ENCODE results near the gene CALHM2.

Gene CALHM2

GRCh38 chr10:103452506-103453230 lies 498 bp upstream of the CALHM2 start:
- Histone ChIP-seq H4K12ac (ENCODE audit: low read depth, low read length) (no peak overlapping the region), H3K27ac (ENCODE audit: low read depth, low read length) (no peak overlapping the region), H3K36me3 (ENCODE audit: control insufficient read depth in 1 of 2, insufficient read depth in 2 of 2, low read length in 2 of 2) (peaks cover 2 to 9% of the 10 kb centered on the region in 2 experiments), H3K4ac (ENCODE audit: low read depth, low read length) (no peak overlapping the region), H2AFZ (ENCODE audit: insufficient read depth, low read length, poor library complexity) (no peak overlapping the region), H3K79me1 (ENCODE audit: low read length) (peaks cover 5% of the 10 kb centered on the region), H3K23ac (ENCODE audit: low read length) (no peak overlapping the region), H3K18ac (ENCODE audit: low read length) (no peak overlapping the region), H2BK5ac (ENCODE audit: low read depth, low read length, poor library complexity) (no peak overlapping the region), H2BK120ac (ENCODE audit: insufficient read depth, low read length, poor library complexity) (no peak overlapping the region), H3K9ac (ENCODE audit: low read length) (no peak overlapping the region), H3K4me2 (ENCODE audit: low read length) (peak overlapping the region; percentile 67), H4K91ac (ENCODE audit: low read depth, low read length) (peak overlapping the region; percentile 12), H3K4me1 (ENCODE audit: control insufficient read depth in 1 of 2, insufficient read depth in 2 of 2, low read length in 2 of 2) (peaks cover 10 to 11% of the 10 kb centered on the region in 2 experiments), H3K4me3 (ENCODE audit: low read depth, low read length) (peak overlapping the region; percentile 59), H3K14ac (ENCODE audit: low read length) (no peak overlapping the region), H3K79me2 (ENCODE audit: control insufficient read depth, insufficient read depth, low read length, poor library complexity) (no peaks in the 10 kb centered on the region), H2AK5ac (ENCODE audit: low read length) (no peak overlapping the region), H4K8ac (ENCODE audit: low read depth, low read length) (peak overlapping the region; percentile 25), H3K9me3 (ENCODE audit: insufficient read depth, low read depth, low read length) (no peaks in the 10 kb centered on the region), H3K27me3 (ENCODE audit: insufficient read depth, low read length) (no peaks in the 10 kb centered on the region), H2BK12ac (ENCODE audit: low read length) (no peak overlapping the region)
- peak; percentile 95 to 97 for DNase-seq
- no CpG with 5 or more reads among the region's 27 CpGs for WGBS (ENCODE audit: extremely low coverage, insufficient coverage, insufficient read length)

GRCh38 chr10:103451091-103451813 lies 918 bp downstream of the CALHM2 start:
- Histone ChIP-seq H3K9ac (ENCODE audit: low read length) (no peak overlapping the region), H3K23ac (ENCODE audit: low read length) (no peak overlapping the region), H3K79me2 (ENCODE audit: control insufficient read depth, insufficient read depth, low read length, poor library complexity) (no peaks in the 10 kb centered on the region), H3K4ac (ENCODE audit: low read depth, low read length) (no peak overlapping the region), H2BK5ac (ENCODE audit: low read depth, low read length, poor library complexity) (no peak overlapping the region), H3K79me1 (ENCODE audit: low read length) (peaks cover 5% of the 10 kb centered on the region), H3K36me3 (ENCODE audit: control insufficient read depth in 1 of 2, insufficient read depth in 2 of 2, low read length in 2 of 2) (peaks cover 13 to 23% of the 10 kb centered on the region in 2 experiments), H2BK120ac (ENCODE audit: insufficient read depth, low read length, poor library complexity) (no peak overlapping the region), H3K18ac (ENCODE audit: low read length) (no peak overlapping the region), H3K4me2 (ENCODE audit: low read length) (no peak overlapping the region), H2AK5ac (ENCODE audit: low read length) (no peak overlapping the region), H3K4me1 (ENCODE audit: control insufficient read depth in 1 of 2, insufficient read depth in 2 of 2, low read length in 2 of 2) (peaks cover 10 to 11% of the 10 kb centered on the region in 2 experiments), H3K14ac (ENCODE audit: low read length) (no peak overlapping the region), H2AFZ (ENCODE audit: insufficient read depth, low read length, poor library complexity) (no peak overlapping the region), H4K8ac (ENCODE audit: low read depth, low read length) (no peak overlapping the region), H4K91ac (ENCODE audit: low read depth, low read length) (peak overlapping the region; percentile 36), H3K9me3 (ENCODE audit: insufficient read depth, low read depth, low read length) (no peaks in the 10 kb centered on the region), H2BK12ac (ENCODE audit: low read length) (no peak overlapping the region), H3K27ac (ENCODE audit: low read depth, low read length) (no peak overlapping the region), H3K27me3 (ENCODE audit: insufficient read depth, low read length) (no peaks in the 10 kb centered on the region), H3K4me3 (ENCODE audit: low read depth, low read length) (no peak overlapping the region), H4K12ac (ENCODE audit: low read depth, low read length) (no peak overlapping the region)
- peak; percentile 68 to 73 for DNase-seq
- no CpG with 5 or more reads among the region's 14 CpGs for WGBS (ENCODE audit: extremely low coverage, insufficient coverage, insufficient read length)

GRCh38 chr10:103450201-103450695 lies 1.9 kb downstream of the CALHM2 start:
- Histone ChIP-seq H2AK5ac (ENCODE audit: low read length) (no peak overlapping the region), H3K9ac (ENCODE audit: low read length) (no peak overlapping the region), H3K4me1 (ENCODE audit: control insufficient read depth in 1 of 2, insufficient read depth in 2 of 2, low read length in 2 of 2) (peaks cover 10 to 11% of the 10 kb centered on the region in 2 experiments), H3K4me2 (ENCODE audit: low read length) (no peak overlapping the region), H4K12ac (ENCODE audit: low read depth, low read length) (no peak overlapping the region), H3K9me3 (ENCODE audit: insufficient read depth, low read depth, low read length) (peaks cover under 1% of the 10 kb centered on the region), H2BK12ac (ENCODE audit: low read length) (no peak overlapping the region), H3K79me2 (ENCODE audit: control insufficient read depth, insufficient read depth, low read length, poor library complexity) (no peaks in the 10 kb centered on the region), H3K79me1 (ENCODE audit: low read length) (peaks cover 5% of the 10 kb centered on the region), H4K8ac (ENCODE audit: low read depth, low read length) (no peak overlapping the region), H2BK120ac (ENCODE audit: insufficient read depth, low read length, poor library complexity) (no peak overlapping the region), H3K27ac (ENCODE audit: low read depth, low read length) (no peak overlapping the region), H2BK5ac (ENCODE audit: low read depth, low read length, poor library complexity) (no peak overlapping the region), H3K4ac (ENCODE audit: low read depth, low read length) (no peak overlapping the region), H3K27me3 (ENCODE audit: insufficient read depth, low read length) (no peaks in the 10 kb centered on the region), H3K4me3 (ENCODE audit: low read depth, low read length) (no peak overlapping the region), H3K14ac (ENCODE audit: low read length) (no peak overlapping the region), H3K23ac (ENCODE audit: low read length) (no peak overlapping the region), H4K91ac (ENCODE audit: low read depth, low read length) (no peak overlapping the region), H2AFZ (ENCODE audit: insufficient read depth, low read length, poor library complexity) (no peak overlapping the region), H3K18ac (ENCODE audit: low read length) (no peak overlapping the region), H3K36me3 (ENCODE audit: control insufficient read depth in 1 of 2, insufficient read depth in 2 of 2, low read length in 2 of 2) (peaks cover 22 to 33% of the 10 kb centered on the region in 2 experiments)
- no CpG with 5 or more reads among the region's 12 CpGs for WGBS (ENCODE audit: extremely low coverage, insufficient coverage, insufficient read length)
- no peak for DNase-seq

- Histone ChIP-seq H4K8ac (ENCODE audit: low read depth, low read length) (no peak overlapping the region), H3K23ac (ENCODE audit: low read length) (no peak overlapping the region), H3K36me3 (ENCODE audit: control insufficient read depth in 1 of 2, insufficient read depth in 2 of 2, low read length in 2 of 2) (peaks cover 28 to 40% of the 10 kb centered on the region in 2 experiments), H3K9me3 (ENCODE audit: insufficient read depth, low read depth, low read length) (peaks cover 2% of the 10 kb centered on the region), H3K4me2 (ENCODE audit: low read length) (no peak overlapping the region), H2BK120ac (ENCODE audit: insufficient read depth, low read length, poor library complexity) (no peak overlapping the region), H2BK5ac (ENCODE audit: low read depth, low read length, poor library complexity) (no peak overlapping the region), H2BK12ac (ENCODE audit: low read length) (no peak overlapping the region), H3K4me3 (ENCODE audit: low read depth, low read length) (no peak overlapping the region), H3K79me2 (ENCODE audit: control insufficient read depth, insufficient read depth, low read length, poor library complexity) (no peaks in the 10 kb centered on the region), H3K79me1 (ENCODE audit: low read length) (peaks cover 5% of the 10 kb centered on the region), H3K27me3 (ENCODE audit: insufficient read depth, low read length) (no peaks in the 10 kb centered on the region), H3K4me1 (ENCODE audit: control insufficient read depth in 1 of 2, insufficient read depth in 2 of 2, low read length in 2 of 2) (peaks cover 10 to 11% of the 10 kb centered on the region in 2 experiments), H3K4ac (ENCODE audit: low read depth, low read length) (no peak overlapping the region), H3K9ac (ENCODE audit: low read length) (no peak overlapping the region), H3K14ac (ENCODE audit: low read length) (no peak overlapping the region), H2AK5ac (ENCODE audit: low read length) (no peak overlapping the region), H4K12ac (ENCODE audit: low read depth, low read length) (no peak overlapping the region), H3K27ac (ENCODE audit: low read depth, low read length) (no peak overlapping the region), H3K18ac (ENCODE audit: low read length) (no peak overlapping the region), H4K91ac (ENCODE audit: low read depth, low read length) (no peak overlapping the region), H2AFZ (ENCODE audit: insufficient read depth, low read length, poor library complexity) (no peak overlapping the region)
- DNase-seq = no peak
- WGBS (ENCODE audit: extremely low coverage, insufficient coverage, insufficient read length) = no CpG with 5 or more reads among the region's 34 CpGs
These were observed 2.7 kb downstream of the CALHM2 start for GRCh38 chr10:103449208-103450144.
